Stimulated activated effector memory CD8-positive, alpha-beta T cell treated with anti-CD3 and anti-CD28 coated beads, Interleukin-12 subunit alpha, Interleukin-12 subunit beta, amount 100 ng/mL, for 72 hours (primary cell): Measurements from ENCODE around the gene TTBK2.
"Not testable (repeated sequence)": the region's sequence is repeated elsewhere in the genome, so short reads cannot be mapped to it uniquely, and the experiment has no call there.

ENCODE experiments used
- ATAC-seq: fragments of 150-1000 bp; cut with Tn5 transposase; 2 replicates; pipeline ENCODE4 v1.10.0; 2021
- DNase-seq, 2 donors: peaks; one replicate each; pipeline ENCODE4 v3.0.0; 2021 to 2022; ENCODE audit warnings: low spot score in 2 of 2
- H3K27ac Mint-ChIP-seq: one replicate; pipeline ENCODE4 v1.8.0; 2022; ENCODE audit warnings: mild to moderate bottlenecking, mixed read lengths
- H3K36me3 Mint-ChIP-seq: one replicate; pipeline ENCODE4 v1.8.0; 2022; ENCODE audit warnings: mild to moderate bottlenecking, mixed read lengths
- H3K4me1 Mint-ChIP-seq: one replicate; pipeline ENCODE4 v1.8.0; 2022; ENCODE audit warnings: mixed read lengths
- H3K4me3 Mint-ChIP-seq: one replicate; pipeline ENCODE4 v1.8.0; 2022; ENCODE audit warnings: mild to moderate bottlenecking, mixed read lengths
- H3K9me3 Mint-ChIP-seq: one replicate; pipeline ENCODE4 v1.8.0; 2022; ENCODE audit warnings: mixed read lengths

Gene TTBK2

DNA sequence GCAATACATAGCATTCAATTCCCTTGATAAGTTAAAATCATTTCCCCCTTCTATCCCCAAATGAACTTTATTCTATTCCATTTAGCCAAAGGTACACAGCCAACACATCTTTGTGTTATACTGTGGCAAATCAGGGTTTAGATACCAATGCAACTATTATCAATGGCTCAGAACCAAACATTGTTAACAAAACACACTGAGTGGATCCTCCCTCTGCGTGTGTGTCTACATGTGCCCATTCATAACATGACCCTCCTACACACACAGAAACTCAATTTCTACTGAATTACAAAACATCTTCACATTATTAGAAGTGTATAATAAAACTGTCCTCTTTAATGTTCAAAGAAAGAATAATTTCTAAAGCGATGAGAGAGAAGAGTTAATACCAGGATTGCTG, 1.3 kb downstream of the TTBK2 start:
- DNase-seq: no peak
- Mint-ChIP-seq H3K36me3 (peaks cover 6% of the 10 kb centered on the region), H3K9me3 (no peaks in the 10 kb centered on the region), H3K4me1 (peaks cover 38% of the 10 kb centered on the region), H3K27ac (peak overlapping the region; percentile 97), H3K4me3 (peak overlapping the region; percentile 93)
- no peak for ATAC-seq

DNA sequence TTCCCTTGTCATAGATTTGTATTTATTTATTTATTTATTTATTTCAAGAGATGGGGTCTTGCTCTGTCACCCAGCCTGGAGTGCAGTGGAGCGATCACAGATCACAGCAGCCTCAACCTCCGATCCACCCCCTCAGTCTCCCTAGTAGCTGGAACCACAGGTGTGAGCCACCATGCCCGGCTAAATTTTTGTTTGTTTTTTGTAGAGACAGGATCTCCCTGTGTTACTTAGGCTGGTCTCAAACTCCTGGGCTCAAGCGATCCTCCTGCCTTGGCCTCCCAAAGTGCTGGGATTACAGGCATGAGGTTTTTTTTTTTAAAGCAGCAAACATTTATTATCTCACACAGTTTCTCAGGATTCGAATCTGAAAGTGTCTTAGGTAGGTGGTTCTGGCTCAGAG, 2.5 kb downstream of the TTBK2 start:
- no peak overlapping the region for H3K4me3 Mint-ChIP-seq
- peaks cover 6% of the 10 kb centered on the region for H3K36me3 Mint-ChIP-seq
- H3K4me1 Mint-ChIP-seq: peaks cover 38% of the 10 kb centered on the region
- ATAC-seq: no peak
- H3K27ac Mint-ChIP-seq: no peak overlapping the region
- no peaks in the 10 kb centered on the region for H3K9me3 Mint-ChIP-seq
- no peak for DNase-seq

DNA sequence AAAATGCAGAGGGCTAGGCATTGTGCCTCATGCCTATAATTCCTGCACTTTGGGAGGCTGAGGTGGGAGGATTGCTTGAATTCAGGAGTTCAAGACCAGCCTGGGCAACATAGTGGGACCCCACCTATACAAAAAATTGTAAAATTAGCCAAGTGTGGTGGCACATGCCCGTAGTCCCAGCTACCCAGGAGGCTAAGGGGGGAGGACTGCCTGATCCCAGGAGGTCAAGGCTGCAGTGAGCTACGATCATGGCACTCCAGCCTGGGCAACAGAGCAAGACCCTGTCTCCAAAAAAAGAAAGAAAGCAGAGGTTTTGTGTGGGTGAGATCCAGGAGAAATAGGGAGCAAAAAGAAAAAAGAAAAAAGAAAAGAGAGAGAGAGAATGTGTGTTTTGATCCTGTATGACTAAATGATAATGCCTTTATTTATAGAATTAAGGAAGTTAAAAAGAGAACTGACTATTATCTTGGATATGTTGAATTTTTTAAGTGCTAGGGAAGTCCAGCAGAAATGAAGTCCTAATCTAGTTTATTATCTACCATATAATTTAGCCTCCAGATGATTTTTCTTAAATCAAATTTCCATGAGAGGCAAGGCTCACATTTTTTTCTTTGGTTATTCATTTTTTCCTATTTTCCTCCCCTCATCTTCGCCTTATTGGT, 4.8 kb downstream of the TTBK2 start:
- no peak overlapping the region for H3K4me3 Mint-ChIP-seq
- no peaks in the 10 kb centered on the region for H3K9me3 Mint-ChIP-seq
- no peak for ATAC-seq
- DNase-seq: no peak
- no peak overlapping the region for H3K27ac Mint-ChIP-seq
- peaks cover 3% of the 10 kb centered on the region for H3K36me3 Mint-ChIP-seq
- H3K4me1 Mint-ChIP-seq: peaks cover 39% of the 10 kb centered on the region

GRCh38 chr15:42914728-42915497, 5.7 kb downstream of the TTBK2 start:
- no peak for ATAC-seq
- DNase-seq: no peak
- Mint-ChIP-seq H3K4me3 (no peak overlapping the region), H3K4me1 (peaks cover 36% of the 10 kb centered on the region), H3K36me3 (no peaks in the 10 kb centered on the region), H3K9me3 (no peaks in the 10 kb centered on the region), H3K27ac (no peak overlapping the region)

DNA sequence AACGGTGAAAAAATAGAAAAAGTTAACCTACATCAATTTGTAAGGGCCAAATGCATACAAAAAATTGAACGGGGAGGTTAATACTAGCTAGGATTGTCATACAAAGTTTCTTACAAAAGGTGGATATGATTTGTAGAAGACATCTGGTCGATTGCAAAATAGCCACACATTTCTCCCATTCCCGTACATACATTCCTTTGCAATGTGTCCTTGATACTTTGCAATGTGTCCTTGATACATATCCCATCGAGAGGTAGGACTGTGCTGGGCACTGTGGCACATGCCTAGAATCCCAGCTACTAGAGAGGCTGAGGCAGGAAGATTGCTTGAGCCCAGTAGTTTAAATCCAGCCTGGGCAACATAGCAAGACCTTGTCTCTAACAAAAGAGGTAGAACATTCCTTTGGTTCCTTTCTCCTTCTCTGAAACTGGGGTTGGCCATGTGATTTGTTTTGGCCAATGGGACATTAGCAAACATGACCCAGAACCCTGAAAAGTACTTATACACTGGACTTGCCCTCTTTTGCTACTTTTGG, 9.5 kb downstream of the TTBK2 start:
- no peak overlapping the region for H3K27ac Mint-ChIP-seq
- no peak overlapping the region for H3K4me3 Mint-ChIP-seq
- H3K9me3 Mint-ChIP-seq: no peaks in the 10 kb centered on the region
- ATAC-seq: no peak
- no peak for DNase-seq
- peaks cover 33% of the 10 kb centered on the region for H3K4me1 Mint-ChIP-seq
- no peaks in the 10 kb centered on the region for H3K36me3 Mint-ChIP-seq

GRCh38 chr15:42908538-42908937, 12.0 kb downstream of the TTBK2 start:
- ATAC-seq (no peak), DNase-seq (no peak)
- no peak overlapping the region for H3K4me3 Mint-ChIP-seq
- peaks cover 22% of the 10 kb centered on the region for H3K4me1 Mint-ChIP-seq
- H3K36me3 Mint-ChIP-seq: no peaks in the 10 kb centered on the region
- no peaks in the 10 kb centered on the region for H3K9me3 Mint-ChIP-seq
- H3K27ac Mint-ChIP-seq: no peak overlapping the region

- Mint-ChIP-seq H3K9me3 (no peaks in the 10 kb centered on the region), H3K36me3 (no peaks in the 10 kb centered on the region), H3K4me3 (no peak overlapping the region), H3K4me1 (peaks cover 13% of the 10 kb centered on the region), H3K27ac (no peak overlapping the region)
- DNase-seq (peak in 1 of 2 donors; percentile 25), ATAC-seq (no peak)
These were observed 16.9 kb downstream of the TTBK2 start for GRCh38 chr15:42903388-42904324.

DNA sequence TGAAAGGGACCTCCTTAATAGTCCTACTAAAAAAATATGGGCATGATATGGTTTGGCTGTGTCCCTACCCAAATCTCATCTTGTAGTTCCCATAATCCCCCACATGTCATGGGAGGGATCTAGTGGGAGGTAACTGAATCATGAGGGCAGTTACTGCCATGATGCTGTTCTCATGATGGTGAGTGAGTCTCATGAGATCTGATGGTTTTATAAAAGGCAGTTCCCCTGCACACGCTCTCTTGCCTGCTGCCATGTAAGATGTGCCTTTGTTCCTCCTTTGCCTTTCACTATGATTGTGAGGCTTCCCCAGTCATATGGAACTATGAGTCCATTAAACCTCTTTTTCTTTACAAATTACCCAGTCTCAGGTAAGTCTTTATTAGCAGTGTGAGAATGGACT, 26.7 kb downstream of the TTBK2 start:
- not testable (repeated sequence) for H3K9me3 Mint-ChIP-seq, H3K36me3 Mint-ChIP-seq

DNA sequence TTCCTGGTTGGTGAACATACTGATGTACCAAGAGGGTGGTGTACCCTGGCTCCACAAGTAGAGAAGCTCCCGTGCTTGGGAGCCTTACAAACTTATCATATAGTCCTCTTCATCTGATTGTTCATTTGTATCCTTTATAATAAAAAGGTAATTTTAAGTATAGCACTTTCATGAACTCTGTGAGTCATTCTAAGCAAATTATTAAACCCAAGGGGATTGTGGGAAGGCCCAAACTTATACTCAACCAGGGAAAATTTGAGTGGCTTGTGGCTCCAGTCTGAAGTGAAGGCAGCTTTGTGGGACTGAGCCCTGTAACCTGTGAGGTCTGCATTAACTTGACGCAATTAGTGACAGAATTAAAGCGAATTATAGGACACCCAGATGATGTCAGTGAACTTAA, 29.0 kb downstream of the TTBK2 start:
- Mint-ChIP-seq H3K4me1 (no peaks in the 10 kb centered on the region), H3K9me3 (peaks cover 3% of the 10 kb centered on the region), H3K4me3 (no peak overlapping the region), H3K27ac (no peak overlapping the region), H3K36me3 (no peaks in the 10 kb centered on the region)
- no peak for ATAC-seq
- DNase-seq: no peak

More for the DNA sequence above, 26.7 kb downstream of the TTBK2 start:
- DNase-seq, H3K27ac Mint-ChIP-seq, ATAC-seq, H3K4me3 Mint-ChIP-seq, H3K4me1 Mint-ChIP-seq: not testable (repeated sequence)

DNA sequence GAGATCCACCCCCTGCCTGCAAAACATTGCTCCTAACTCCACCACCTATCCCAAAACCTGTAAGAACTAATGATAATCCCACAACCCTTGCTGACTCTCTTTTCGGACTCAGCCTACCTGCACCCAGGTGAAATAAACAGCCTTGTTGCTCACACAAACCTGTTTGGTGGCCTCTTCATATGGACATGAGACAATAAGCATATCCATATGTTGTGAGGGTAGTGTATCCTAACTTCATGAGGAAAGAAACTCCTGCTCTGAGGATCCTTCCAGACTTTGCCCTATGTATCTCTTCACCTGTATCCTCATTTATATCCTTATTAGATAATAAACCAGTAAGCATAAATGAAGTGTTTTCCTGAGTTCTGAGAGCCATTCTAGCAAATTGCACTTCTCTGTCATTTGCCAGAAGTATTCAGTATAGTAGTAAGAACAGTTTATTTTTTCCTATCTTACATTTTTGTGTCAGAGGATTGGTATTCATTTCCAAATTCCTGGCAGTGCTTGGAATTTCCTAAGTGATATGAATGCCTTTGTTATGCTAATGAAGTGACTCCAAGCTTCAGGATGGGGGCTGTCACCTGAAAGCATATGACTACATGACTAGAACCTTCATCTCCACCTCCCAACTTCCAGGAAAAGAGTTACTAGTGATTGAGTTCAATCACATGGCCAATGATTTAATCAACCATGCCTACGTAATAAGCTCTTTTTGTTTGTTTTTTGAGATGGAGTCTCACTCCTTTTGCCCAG, 30.2 kb downstream of the TTBK2 start:
- peaks cover 10% of the 10 kb centered on the region for H3K9me3 Mint-ChIP-seq
- H3K36me3 Mint-ChIP-seq: no peaks in the 10 kb centered on the region
- H3K4me3 Mint-ChIP-seq: no peak overlapping the region
- H3K4me1 Mint-ChIP-seq: peaks cover 9% of the 10 kb centered on the region
- no peak overlapping the region for H3K27ac Mint-ChIP-seq
- ATAC-seq: no peak
- no peak for DNase-seq

DNA sequence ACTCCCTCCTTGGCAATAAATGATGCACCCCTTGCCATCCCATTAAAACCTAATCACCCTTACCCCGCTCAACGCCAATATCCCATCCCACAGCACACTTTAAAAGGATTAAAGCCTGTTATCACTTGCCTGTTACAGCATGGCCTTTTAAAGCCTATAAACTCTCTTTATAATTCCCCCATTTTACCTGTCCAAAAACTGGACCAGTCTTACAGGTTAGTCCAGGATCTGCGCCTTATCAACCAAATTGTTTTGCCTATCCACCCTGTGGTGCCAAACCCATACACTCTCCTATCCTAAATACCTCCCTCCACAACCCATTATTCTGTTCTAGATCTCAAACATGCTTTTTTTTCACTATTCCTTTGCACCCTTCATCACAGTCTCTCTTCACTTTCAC, 33.2 kb downstream of the TTBK2 start:
- not testable (repeated sequence) for H3K36me3 Mint-ChIP-seq, DNase-seq, H3K27ac Mint-ChIP-seq, ATAC-seq, H3K4me3 Mint-ChIP-seq
- peaks cover 16% of the 10 kb centered on the region for H3K4me1 Mint-ChIP-seq
- peaks cover 13% of the 10 kb centered on the region for H3K9me3 Mint-ChIP-seq

DNA sequence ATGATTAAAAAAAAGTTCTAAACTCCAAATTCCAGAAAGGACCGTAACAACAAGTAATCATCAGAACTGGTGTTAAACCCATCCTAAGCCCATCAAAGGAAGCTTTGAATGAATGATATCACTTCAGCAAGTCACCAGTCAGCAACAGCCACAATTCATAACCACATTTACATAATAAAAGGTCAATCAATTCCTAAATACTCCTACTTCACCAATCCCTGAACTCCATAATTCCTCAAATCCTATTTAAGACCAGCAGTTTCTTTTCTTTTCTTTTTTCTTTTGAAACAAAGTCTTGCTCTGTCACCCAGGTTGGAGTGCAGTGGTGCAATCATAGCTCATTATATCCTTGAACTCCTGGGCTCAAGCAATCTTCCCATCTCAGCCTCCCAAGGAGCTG, 40.5 kb downstream of the TTBK2 start:
- ATAC-seq (no peak), DNase-seq (no peak)
- Mint-ChIP-seq H3K4me3 (no peak overlapping the region), H3K27ac (no peak overlapping the region), H3K9me3 (peaks cover 7% of the 10 kb centered on the region), H3K36me3 (peaks cover 11% of the 10 kb centered on the region), H3K4me1 (peaks cover 4% of the 10 kb centered on the region)

DNA sequence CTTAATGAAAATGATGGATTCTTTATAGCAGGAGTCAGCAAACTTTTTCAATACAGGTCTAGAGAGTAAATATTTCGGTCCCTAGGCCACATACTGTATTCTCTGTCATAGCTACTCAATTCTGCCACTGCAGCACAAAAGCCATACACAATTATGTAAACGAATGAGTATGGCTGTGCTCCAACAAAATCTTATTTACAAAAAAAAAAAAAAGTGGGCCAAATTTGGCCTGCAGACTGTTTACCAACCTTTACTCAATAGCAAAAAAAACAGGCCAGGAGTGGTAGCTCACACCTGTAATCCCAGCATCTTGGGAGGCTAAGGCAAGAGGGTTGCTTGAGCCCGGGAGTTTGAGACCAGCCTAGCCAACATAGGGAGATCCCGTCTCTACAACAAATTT, 41.1 kb downstream of the TTBK2 start:
- H3K36me3 Mint-ChIP-seq: peaks cover 11% of the 10 kb centered on the region
- peaks cover 7% of the 10 kb centered on the region for H3K9me3 Mint-ChIP-seq
- no peak overlapping the region for H3K4me3 Mint-ChIP-seq
- H3K27ac Mint-ChIP-seq: no peak overlapping the region
- DNase-seq: no peak
- no peak for ATAC-seq
- H3K4me1 Mint-ChIP-seq: no peaks in the 10 kb centered on the region

DNA sequence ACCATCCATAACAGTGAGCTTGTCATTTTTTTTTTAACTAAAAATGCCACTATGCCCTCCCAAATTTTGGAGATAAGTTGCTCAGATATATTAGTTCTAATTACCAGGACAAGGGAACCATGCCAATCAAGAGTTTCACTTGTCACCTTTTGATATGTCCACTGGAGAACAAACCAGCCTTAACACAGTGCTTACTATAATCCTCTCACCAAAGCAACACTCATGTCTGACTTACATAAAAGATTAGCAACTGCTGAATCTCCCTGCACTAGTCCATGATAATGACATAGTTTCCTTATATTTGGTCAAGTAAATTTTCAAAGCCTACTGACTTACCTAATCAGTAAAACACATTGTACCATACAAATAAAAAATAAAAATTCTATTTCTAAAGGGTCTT, 44.4 kb downstream of the TTBK2 start:
- H3K4me1 Mint-ChIP-seq: no peaks in the 10 kb centered on the region
- H3K36me3 Mint-ChIP-seq: peaks cover 11% of the 10 kb centered on the region
- no peaks in the 10 kb centered on the region for H3K9me3 Mint-ChIP-seq

DNA sequence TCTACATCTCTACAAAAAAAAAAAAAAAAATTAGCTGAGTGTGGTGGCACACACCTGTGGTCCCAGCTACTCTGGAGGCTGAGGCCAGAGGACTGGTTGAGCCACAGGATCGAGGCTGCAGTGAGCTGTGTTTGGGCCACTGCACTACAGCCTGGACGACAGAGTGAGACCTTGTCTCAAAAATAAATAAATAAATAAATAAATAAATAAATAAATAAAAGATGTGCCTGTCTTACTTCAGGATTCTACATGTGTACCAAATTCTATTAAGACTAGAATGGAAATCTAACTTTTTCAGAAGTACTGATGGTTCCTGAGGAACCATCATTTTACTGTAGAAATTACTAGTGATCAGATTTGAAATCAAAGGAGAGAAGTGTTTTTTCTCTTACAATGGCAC, 51.9 kb downstream of the TTBK2 start:
- Mint-ChIP-seq H3K4me1 (no peaks in the 10 kb centered on the region), H3K36me3 (peaks cover 27% of the 10 kb centered on the region), H3K4me3 (no peak overlapping the region), H3K27ac (no peak overlapping the region), H3K9me3 (no peaks in the 10 kb centered on the region)
- ATAC-seq: no peak
- DNase-seq: no peak

More for the DNA sequence above, 44.4 kb downstream of the TTBK2 start:
- ATAC-seq: no peak
- no peak for DNase-seq
- Mint-ChIP-seq H3K27ac (no peak overlapping the region), H3K4me3 (no peak overlapping the region)
